Small intestine (tissue), 7 donors: Measurements from ENCODE around the gene PSMC3IP. TPM values are rescaled to one million over a fixed set of nuclear protein-coding genes. Genes with fewer than 3 reads are reported as not detected.
A peak's percentile ranks its signal among the peaks of the same experiment; 100 is the strongest.
"Not testable (repeated sequence)": the region's sequence is repeated elsewhere in the genome, so short reads cannot be mapped to it uniquely, and the experiment has no call there.

ENCODE experiments used
- DNase-seq, 2 donors: peaks; one replicate each; pipeline versions ENCODE4 v3.0.0 to v3.0.0-alpha.2; 2013
- FAIRE-seq: peaks from 2 replicates; lab custom pipeline; 2012; peaks lifted over from hg19 to GRCh38; lab: Jason Lieb, UNC
- H3K27ac ChIP-seq, 3 donors: one replicate each; pipeline ENCODE4 v1.5.1; 2013; ENCODE audit warnings: low read length in 2 of 3, mild to moderate bottlenecking in 2 of 3, control low read depth in 1 of 3, inconsistent platforms in 1 of 3, low read depth in 1 of 3, moderate library complexity in 1 of 3
- H3K27me3 ChIP-seq, 3 donors: one replicate each; pipeline ENCODE4 v1.6.1; 2013; ENCODE audit warnings: low read length in 3 of 3, inconsistent platforms in 1 of 3; ENCODE audit not compliant: control insufficient read depth in 3 of 3, insufficient read depth in 3 of 3
- H3K36me3 ChIP-seq, 3 donors: one replicate each; pipeline ENCODE4 v1.6.1; 2013; ENCODE audit warnings: low read length in 3 of 3, inconsistent platforms in 1 of 3, low read depth in 1 of 3, mild to moderate bottlenecking in 1 of 3, moderate library complexity in 1 of 3; ENCODE audit not compliant: control insufficient read depth in 3 of 3, insufficient read depth in 2 of 3
- H3K4me1 ChIP-seq, 3 donors: one replicate each; pipeline ENCODE4 v1.6.1; 2013; ENCODE audit warnings: low read length in 2 of 3, inconsistent platforms in 1 of 3, low read depth in 1 of 3, mild to moderate bottlenecking in 1 of 3, moderate library complexity in 1 of 3; ENCODE audit not compliant: control insufficient read depth in 3 of 3, insufficient read depth in 2 of 3
- H3K4me3 ChIP-seq, 3 donors: one replicate each; pipeline ENCODE4 v1.5.1; 2013; ENCODE audit warnings: low read length in 3 of 3, control low read depth in 1 of 3, inconsistent platforms in 1 of 3, low read depth in 1 of 3, mild to moderate bottlenecking in 1 of 3, moderate library complexity in 1 of 3
- H3K9me3 ChIP-seq, 2 donors: one replicate each; pipeline ENCODE4 v1.6.1; 2013; ENCODE audit warnings: low read depth in 1 of 2, low read length in 1 of 2; ENCODE audit not compliant: control insufficient read depth in 2 of 2, insufficient read depth in 1 of 2
- WGBS, 3 donors: extraction: QIAGEN DNeasy Blood & Tissue Kit; methylation state at CpG; one replicate each; pipeline ENCODE4 v1.1.7; 2013; 5-methylcytosine and 5-hydroxymethylcytosine counted together
- polyA plus RNA-seq, 4 donors: library from polyadenylated mRNA; stranded (reverse) in 3 of 4; unstranded in 1 of 4; fragments of 200-250 nt in 3 of 4; fragments of 120-200 nt in 1 of 4; gene quantifications; one replicate each; pipeline versions ENCODE4 v1.2.1 to v1.2.3, GENCODE V29; 2013
- donor health status: healthy with polysubstance abuse.
- donor health status: control.
- donor health status: control.
- donor health status: Bipolar disorder and iron deficiency.
- donor health status: healthy.

PSMC3IP gene
- polyA plus RNA-seq, 4 donors: 0.89 to 5.7 (median 3.5) TPM

DNA sequence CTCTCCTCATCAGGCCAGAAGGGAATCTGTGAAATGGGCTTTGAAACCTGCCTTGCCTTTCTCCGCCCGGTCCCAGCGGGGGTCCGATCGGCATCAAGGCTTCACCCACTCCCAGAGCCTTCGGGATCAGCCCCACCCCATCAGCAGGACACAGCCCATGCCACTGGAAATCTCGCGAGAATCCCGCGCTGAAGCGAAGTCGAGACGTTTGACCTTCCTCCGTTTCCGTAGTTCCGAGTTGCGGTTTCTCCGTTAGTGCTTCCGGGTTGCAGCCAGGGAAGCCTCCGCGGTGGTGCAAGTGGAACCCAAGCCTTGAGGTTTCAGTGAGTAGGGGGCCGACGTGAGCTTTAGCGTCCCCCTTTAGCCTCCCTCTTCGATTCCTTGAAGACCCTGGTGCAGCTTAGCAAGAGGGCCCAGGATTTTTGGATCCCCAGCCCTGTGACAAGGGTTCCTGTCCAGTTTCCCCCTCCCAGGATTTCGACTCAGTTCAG, 15.6 kb downstream of the PSMC3IP start, which contains the start of gene COASY:
Gene COASY, plus strand, starts transcription at position 252 of the 491 bp plus-strand sequence. CDS start 475 bp downstream, outside the sequence.
- peaks cover 2 to 41% (median 5%) of the 10 kb centered on the region in 3 donors for H3K36me3 ChIP-seq
- WGBS, 3 donors: 0% methylated on average over 26 of the region's 26 CpGs
- no peaks in the 10 kb centered on the region for H3K27me3 ChIP-seq
- H3K4me3 ChIP-seq: peak within 1 kb of the TSS; percentile 70 to 97 (median 78)
- DNase-seq: peak; percentile 98
- no peak for FAIRE-seq
- peak within 1 kb of the TSS; percentile 61 to 93 (median 90) for H3K27ac ChIP-seq
- peaks cover 8 to 32% (median 10%) of the 10 kb centered on the region in 3 donors for H3K4me1 ChIP-seq
- no peaks in the 10 kb centered on the region for H3K9me3 ChIP-seq

DNA sequence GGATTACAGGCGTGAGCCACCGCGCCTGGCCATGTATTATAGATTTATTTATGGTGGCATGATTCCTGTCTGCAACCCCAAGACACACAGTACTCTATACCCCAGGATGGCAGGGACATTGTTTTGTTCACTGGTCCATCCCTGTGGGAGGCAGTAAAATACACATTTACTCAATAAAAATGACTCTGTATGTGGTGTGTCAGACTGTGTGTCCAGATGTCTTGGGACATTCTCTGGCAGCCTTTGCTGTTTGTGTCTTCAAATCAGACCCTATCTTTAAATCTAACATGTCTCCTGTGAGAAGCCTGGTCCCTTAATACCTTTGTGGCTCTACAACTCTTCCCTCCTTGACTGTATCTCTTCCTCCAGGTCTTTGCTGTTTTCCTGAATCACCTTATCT, 17.3 kb downstream of the PSMC3IP start:
- no peaks in the 10 kb centered on the region for H3K27me3 ChIP-seq
- H3K9me3 ChIP-seq: no peaks in the 10 kb centered on the region
- peaks cover 6 to 27% (median 10%) of the 10 kb centered on the region in 3 donors for H3K4me1 ChIP-seq
- no peak overlapping the region for H3K4me3 ChIP-seq
- FAIRE-seq: no peak
- H3K36me3 ChIP-seq: peaks cover 2 to 26% (median 3%) of the 10 kb centered on the region in 3 donors
- no peak overlapping the region for H3K27ac ChIP-seq
- no peak for DNase-seq
- 79 to 93% (median 92%) methylated on average over 3 of the region's 3 CpGs for WGBS, 3 donors

DNA sequence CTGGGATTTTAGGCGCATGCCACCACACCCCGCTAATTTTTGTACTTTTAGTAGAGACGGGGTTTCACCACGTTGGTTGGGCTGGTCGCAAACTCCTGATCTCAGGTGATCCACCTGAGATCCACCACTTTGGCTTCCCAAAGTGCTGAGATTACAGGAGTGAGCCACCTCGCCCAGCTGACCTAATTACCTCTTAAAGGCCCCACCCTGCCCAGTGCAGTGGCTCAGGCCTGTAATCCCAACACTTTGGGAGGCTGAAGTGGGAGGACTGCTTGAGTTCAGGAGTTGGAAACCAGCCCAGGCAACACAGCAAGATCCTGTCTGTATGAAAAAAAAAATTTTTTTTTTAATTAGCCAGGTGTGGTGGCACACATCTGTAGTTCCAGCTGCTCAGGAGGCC, 18.5 kb downstream of the PSMC3IP start:
- no peaks in the 10 kb centered on the region for H3K9me3 ChIP-seq
- no peak overlapping the region for H3K27ac ChIP-seq
- H3K4me3 ChIP-seq: no peak overlapping the region
- WGBS, 3 donors: 61 to 81% (median 71%) methylated on average over 6 of the region's 6 CpGs
- no peaks in the 10 kb centered on the region for H3K27me3 ChIP-seq
- FAIRE-seq (no peak), DNase-seq (peak in 1 of 2 donors; percentile 40)
- H3K4me1 ChIP-seq: peaks cover 6 to 25% (median 10%) of the 10 kb centered on the region in 3 donors
- H3K36me3 ChIP-seq: peaks cover 0 to 14% (median 0%) of the 10 kb centered on the region in 3 donors

DNA sequence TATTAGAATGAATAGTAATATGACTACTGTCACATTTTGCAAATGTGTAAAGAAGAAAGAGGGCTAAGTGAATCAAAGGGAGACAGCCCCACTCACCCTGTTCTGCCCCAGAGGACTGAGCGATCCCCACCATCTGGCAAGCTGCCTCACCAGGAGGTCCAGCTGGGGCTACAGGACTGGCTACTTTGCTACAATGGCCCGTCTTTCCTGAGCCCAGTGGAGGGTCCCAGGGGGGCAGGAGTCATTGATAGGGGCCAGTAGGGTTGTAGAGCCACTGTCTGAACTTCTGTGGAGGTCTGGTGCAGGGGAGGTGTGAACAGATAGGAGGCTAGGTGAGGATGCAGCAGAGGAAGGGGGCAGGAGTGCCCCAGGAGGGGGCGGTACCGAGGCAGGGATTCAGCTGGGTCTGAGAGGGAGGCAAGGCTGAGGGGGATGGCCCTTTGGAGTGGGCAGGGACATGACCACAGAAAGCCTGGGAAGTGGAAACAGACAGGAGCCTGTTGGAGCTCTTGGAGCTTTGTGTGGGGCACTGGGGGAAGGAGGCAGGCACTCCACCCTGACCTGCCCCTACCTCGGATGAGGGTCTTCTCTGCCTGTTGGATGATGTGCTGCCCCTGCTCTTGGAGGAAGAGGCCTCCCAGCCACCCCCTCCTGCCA, 21.4 kb downstream of the PSMC3IP start:
- not testable (repeated sequence) for DNase-seq, H3K27ac ChIP-seq

DNA sequence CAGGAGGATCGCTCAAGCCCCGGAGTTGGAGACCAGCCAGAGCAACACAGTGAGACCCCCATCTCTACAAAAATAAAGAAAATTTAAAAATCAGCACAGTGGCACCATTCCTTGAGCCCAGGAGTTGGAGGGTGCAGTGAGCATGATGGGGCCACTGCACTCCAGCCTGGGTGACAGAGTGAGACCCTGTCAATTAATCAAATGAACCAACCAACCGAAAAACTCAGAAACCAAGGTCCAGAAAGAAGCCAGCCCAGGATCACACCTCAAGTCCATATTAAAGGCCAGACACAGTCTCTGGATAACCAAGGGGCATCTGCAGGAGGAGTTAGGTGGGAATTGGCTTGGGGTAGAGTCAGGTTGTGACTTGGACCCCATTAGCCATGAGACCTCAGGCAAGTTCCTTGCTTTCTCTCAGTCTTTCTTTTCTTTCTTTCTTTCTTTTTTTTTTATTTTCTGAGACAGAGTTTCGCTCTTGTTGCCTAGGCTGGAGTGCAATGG, 22.4 kb downstream of the PSMC3IP start:
- peak overlapping the region; percentile 84 to 98 (median 87) for H3K27ac ChIP-seq
- FAIRE-seq: no peak

More for the DNA sequence above, 21.4 kb downstream of the PSMC3IP start:
- not testable (repeated sequence) for FAIRE-seq, H3K4me3 ChIP-seq, H3K9me3 ChIP-seq, H3K27me3 ChIP-seq
- Histone ChIP-seq H3K36me3 (peaks cover 0 to 13% (median 0%) of the 10 kb centered on the region in 3 donors), H3K4me1 (peaks cover 0 to 14% (median 7%) of the 10 kb centered on the region in 3 donors)
- WGBS, 3 donors: 67 to 78% (median 77%) methylated on average over 5 of the region's 5 CpGs

DNA sequence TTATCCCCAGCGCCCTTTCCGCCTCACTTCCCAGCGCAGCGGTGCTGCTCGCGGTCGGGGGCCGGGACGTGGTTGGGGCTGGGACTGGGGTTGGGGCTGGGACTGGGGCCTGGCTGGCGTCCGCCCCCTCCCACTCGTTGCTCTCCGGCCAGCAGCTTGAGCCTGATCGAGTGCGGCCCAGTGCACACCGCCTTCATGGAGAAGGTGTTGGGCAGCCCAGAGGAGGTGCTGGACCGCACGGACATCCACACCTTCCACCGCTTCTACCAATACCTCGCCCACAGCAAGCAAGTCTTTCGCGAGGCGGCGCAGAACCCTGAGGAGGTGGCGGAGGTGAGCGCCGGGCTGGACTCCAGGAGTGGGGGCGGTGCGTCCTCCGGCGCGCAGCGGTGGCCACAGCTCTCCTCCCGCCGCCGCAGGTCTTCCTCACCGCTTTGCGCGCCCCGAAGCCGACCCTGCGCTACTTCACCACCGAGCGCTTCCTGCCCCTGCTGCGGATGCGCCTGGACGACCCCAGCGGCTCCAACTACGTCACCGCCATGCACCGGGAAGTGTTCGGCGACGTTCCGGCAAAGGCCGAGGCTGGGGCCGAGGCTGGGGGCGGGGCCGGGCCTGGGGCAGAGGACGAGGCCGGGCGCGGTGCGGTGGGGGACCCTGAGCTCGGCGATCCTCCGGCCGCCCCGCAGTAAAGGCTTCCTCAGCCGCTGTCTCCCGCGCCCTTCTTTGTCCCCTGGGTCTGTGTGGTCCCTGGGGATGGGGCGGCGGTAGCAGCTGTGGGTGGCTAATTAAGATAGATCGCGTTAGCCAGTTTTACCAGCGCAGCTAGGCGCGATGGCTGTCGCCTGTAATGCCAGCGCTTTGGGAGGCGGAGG, 23.0 kb downstream of the PSMC3IP start:
- FAIRE-seq: no peak
- Histone ChIP-seq H3K27ac (peak overlapping the region; percentile 87 to 98 (median 91)), H3K36me3 (peaks cover 0 to 13% (median 0%) of the 10 kb centered on the region in 3 donors), H3K9me3 (no peaks in the 10 kb centered on the region), H3K4me3 (peak overlapping the region; percentile 48 to 94 (median 88)), H3K27me3 (no peaks in the 10 kb centered on the region), H3K4me1 (peaks cover 0 to 14% (median 7%) of the 10 kb centered on the region in 3 donors)
- peak; percentile 82 to 94 for DNase-seq
- WGBS, 3 donors: 1% methylated on average over 53 to 82 of the region's 82 CpGs

More for the DNA sequence above, 22.4 kb downstream of the PSMC3IP start:
- Histone ChIP-seq H3K9me3 (no peaks in the 10 kb centered on the region), H3K27me3 (no peaks in the 10 kb centered on the region), H3K4me3 (peak overlapping the region; percentile 48 to 94 (median 88)), H3K4me1 (peaks cover 0 to 14% (median 7%) of the 10 kb centered on the region in 3 donors), H3K36me3 (peaks cover 0 to 13% (median 0%) of the 10 kb centered on the region in 3 donors)
- WGBS, 3 donors: 26 to 53% (median 32%) methylated on average over 2 to 4 of the region's 4 CpGs
- DNase-seq: no peak

DNA sequence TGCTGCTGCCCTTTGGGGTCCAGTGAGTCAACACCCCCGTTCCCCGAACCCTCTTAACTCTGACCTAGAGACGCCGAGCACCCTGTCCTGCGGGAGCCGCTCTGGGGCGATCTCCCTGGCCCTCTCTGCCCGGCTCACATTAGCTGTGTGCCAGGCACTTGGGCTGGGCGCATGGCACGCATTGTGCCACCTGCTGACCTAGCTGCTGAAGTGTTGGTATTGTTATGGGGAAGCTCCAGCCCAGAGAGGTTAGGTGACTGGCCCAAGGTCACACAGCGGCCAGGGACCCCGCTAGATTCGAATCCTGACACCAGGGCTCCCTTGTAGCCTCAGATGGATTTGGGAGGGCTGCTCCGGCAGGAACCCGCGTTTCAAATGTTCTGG, 23.7 kb downstream of the PSMC3IP start:
- Histone ChIP-seq H3K27ac (peak overlapping the region; percentile 87 to 98 (median 91)), H3K4me3 (peak overlapping the region; percentile 48 to 94 (median 88)), H3K4me1 (peaks cover 0 to 19% (median 8%) of the 10 kb centered on the region in 3 donors), H3K27me3 (no peaks in the 10 kb centered on the region), H3K9me3 (no peaks in the 10 kb centered on the region), H3K36me3 (peaks cover 0 to 13% (median 0%) of the 10 kb centered on the region in 3 donors)
- DNase-seq: peak in 1 of 2 donors; percentile 43
- no peak for FAIRE-seq
- WGBS, 3 donors: 43 to 52% (median 47%) methylated on average over 16 of the region's 16 CpGs
